GM12873 (cell line): ENCODE results near the gene CAMK2G.

Experiments
- TF ChIP-seq, protein P1 (sequence below): IDR thresholded peaks from 2 replicates; pipeline ENCODE4 v1.5.1; 2012; ENCODE audit warnings: low read depth, mild to moderate bottlenecking, moderate library complexity, low read length, control low read depth; ENCODE audit not compliant: insufficient read depth; ENCODE audit errors: missing control alignments

The CAMK2G gene

DNA sequence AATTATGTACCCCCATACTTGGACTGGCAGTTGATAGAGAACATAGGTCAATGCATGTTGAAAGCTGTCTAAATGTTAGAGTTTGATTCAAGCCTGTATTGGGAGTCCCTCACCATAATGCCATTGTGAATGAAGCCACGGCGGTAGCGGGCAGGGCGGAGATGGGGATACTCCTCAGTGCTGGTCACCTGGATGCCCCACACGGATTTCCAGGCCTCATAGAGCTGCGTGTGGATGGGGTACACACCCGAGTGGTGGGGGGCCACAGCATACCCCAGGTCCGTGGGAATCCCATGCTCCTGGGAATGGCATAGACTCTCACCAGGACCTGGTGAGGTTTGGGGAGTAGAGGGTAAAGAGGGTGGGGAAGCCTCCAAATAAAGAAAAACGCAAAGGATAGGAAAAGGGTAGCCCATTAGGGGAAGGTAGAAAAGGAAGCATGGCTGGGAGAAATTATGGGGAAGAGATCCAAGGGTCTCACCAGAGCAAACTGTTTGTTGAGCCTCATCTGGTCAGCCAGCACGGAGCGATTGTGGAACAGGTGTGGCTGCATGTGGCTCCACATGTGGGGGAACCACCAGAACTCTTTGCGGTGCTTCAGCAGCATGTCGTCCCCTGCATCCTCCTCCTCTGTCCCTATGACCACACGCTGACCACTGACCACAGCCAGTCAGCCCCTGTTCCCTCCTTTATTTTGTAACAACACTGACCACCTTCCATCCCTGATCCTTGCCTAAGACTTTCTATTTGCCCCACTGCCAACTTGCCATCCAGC is 68.0 kb downstream of the CAMK2G start:
- TF ChIP-seq, protein P1, sequence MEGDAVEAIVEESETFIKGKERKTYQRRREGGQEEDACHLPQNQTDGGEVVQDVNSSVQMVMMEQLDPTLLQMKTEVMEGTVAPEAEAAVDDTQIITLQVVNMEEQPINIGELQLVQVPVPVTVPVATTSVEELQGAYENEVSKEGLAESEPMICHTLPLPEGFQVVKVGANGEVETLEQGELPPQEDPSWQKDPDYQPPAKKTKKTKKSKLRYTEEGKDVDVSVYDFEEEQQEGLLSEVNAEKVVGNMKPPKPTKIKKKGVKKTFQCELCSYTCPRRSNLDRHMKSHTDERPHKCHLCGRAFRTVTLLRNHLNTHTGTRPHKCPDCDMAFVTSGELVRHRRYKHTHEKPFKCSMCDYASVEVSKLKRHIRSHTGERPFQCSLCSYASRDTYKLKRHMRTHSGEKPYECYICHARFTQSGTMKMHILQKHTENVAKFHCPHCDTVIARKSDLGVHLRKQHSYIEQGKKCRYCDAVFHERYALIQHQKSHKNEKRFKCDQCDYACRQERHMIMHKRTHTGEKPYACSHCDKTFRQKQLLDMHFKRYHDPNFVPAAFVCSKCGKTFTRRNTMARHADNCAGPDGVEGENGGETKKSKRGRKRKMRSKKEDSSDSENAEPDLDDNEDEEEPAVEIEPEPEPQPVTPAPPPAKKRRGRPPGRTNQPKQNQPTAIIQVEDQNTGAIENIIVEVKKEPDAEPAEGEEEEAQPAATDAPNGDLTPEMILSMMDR, result no peak

DNA sequence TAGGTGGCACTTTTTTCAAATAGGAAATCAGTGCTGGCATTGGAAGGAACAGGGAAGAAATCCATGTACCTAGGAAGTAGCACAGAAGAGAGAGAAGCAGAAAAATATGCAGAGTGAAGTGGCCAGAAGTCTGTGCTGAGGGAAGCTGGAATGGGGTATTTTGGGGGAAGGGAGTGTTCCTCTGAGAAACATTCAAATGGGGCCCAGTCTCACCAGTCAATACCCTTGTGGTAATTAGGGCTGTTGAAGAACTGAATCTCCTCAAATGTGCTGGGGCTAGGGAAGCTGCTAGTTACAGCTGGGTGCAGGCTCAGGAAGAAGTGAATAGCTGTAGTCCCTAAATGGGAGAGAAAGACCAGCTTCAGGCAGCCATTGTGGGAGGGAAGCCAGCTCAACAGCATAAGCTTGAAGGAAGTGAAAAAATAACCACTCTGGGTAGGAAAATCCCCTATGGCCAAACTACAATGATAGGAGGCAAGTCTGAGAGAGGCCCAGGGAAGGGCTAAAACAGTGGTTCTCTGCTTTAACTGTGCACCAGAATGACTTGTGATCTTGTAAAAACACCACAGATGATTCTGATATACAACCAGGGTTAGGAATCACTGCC is 70.6 kb downstream of the CAMK2G start:
- TF ChIP-seq, protein P1, result no peak

DNA sequence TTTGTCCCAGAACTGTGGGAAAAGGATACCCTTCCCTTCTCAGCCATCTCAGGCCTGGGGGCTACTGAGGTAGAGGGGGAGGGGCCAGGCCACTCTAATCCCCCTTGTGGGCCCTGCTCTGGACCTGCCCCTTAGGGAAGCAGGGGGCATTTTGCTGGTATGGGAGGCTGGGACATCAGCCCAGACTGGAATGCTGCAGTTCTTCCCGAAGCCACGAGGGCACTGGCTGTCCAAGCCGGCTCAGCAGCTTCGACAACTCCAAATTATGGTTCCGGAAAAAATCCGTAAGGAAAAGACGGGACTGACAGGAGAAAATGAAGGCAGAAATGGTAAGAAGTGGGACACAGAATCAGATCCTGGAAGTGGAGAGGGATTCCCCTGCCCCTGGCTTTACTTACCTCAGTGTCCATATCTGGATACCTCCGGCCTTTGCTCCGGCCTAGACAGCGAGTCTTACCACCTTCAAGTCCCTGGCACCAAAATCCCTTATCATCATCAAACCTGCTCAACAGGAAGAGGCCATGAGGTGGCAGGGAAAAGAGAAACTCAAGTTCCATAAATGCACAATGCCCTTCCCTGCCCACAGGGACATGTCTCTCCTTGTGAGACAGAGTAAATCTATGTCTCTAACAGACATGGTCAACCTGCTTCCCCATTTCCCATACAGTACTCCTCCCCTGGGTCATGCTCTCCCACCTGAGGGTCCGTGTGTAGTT is 71.9 kb downstream of the CAMK2G start:
- TF ChIP-seq, protein P1, result no peak

DNA sequence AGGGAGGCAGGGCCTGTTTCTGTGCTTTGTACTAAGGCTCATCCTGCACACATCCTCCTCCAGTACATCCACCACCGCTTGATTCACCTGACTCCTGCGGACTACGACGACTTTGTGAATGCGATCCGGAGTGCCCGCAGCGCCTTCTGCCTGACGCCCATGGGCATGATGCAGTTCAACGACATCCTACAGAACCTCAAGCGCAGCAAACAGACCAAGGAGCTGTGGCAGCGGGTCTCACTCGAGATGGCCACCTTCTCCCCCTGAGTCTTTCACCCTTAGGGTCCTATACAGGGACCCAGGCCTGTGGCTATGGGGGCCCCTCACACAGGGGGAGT is 73.1 kb downstream of the CAMK2G start:
- TF ChIP-seq, protein P1, result no peak

DNA sequence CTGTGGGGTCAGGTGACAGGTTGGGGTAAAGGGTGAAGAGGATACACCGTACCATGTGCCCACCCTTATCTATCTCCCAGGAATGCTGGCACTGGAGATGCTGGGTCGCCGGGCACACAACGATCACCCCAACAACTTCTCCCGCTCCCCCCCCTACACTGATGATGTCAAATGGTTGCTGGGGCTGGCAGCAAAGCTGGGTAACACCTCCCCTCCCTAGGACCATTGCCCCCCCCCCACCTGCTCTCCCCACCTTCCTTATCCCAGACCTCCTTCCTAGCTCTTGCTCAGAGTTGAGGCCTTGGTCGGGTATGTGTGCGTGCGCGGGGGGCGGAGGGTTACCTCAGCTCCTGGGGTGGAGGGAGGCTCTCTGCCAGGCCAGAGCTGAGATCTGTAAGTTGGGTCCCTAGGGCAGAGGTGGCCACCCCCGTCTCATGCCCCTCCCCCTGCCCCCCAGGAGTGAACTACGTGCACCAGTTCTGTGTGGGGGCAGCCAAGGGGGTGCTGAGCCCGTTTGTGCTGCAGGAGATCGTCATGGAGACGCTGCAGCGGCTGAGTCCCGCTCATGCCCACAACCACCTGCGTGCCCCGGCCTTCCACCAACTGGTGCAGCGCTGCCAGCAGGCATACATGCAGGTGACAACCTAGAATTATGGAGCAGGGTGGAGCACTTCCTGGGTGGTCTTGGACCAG is 73.6 kb downstream of the CAMK2G start:
- TF ChIP-seq, protein P1, result no peak

DNA sequence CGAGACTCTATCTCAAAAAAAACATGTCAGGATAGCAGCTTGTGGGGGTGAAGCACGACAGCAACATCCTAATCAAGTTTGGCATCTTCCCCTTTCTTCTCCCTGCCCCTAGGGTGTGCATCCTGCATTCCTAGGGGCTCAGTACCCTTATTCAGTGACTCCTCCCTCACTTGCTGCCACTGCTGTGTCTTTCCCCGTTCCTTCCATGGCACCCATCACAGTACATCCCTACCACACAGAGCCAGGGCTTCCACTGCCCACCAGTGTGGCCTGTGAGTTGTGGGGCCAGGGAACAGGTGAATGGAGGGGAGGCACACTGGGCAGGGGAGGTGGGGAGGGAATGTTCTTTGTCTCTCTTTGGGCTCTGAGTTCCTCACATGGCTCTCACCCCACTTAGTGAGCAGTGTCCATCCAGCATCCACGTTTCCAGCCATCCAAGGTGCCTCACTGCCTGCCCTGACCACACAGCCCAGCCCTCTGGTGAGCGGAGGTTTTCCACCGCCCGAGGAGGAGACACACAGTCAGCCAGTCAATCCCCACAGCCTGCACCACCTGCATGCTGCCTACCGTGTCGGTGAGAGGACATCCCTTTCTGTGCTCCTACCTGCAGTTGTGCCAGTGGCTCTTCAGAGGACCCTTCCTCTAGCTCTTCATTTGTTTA is 74.3 kb downstream of the CAMK2G start:
- TF ChIP-seq, protein P1, result no peak
